ENCODE measurements around the gene BCL11B. TPM values are rescaled to one million over a fixed set of nuclear protein-coding genes. Genes with fewer than 3 reads are reported as not detected.
"Not testable (repeated sequence)": the region's sequence is repeated elsewhere in the genome, so short reads cannot be mapped to it uniquely, and the experiment has no call there.

BCL11B gene
- total RNA-seq, 1 donor from 2014 or later = 11.5 TPM

DNA sequence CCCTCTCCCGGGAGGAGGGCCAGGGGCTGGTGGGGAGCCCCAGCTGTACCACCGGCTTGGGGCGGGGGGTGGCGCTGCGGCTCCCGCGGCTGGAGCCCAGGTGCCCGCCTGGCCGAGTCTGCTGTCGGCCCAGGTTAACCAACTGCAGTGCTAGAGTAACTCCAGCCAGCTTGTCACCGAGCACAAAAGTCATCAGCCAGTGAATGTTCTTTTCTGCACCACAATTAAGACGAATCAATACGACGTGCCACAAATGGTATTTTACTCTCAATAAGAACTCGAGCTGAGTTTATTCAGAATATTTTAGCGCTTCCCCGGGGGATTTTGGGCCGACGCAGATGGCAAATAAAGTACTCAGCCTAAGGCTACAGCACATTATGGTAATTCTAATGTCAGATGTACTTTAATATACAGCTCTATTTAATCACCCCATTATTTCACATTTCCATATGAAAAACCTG, 83.2 kb downstream of the BCL11B start:
- peaks cover 12% of the 10 kb centered on the region for H3K4me1 ChIP-seq
- no peak overlapping the region for H3K4me3 ChIP-seq
- no peak overlapping the region for H3K27ac ChIP-seq
- intact Hi-C loops (cut with DNase I) = no loop called here
- H3K36me3 ChIP-seq = no peaks in the 10 kb centered on the region
- TF ChIP-seq POLR2A (IDR thresholded peaks at IDR 0.05) = no peak
- no peaks in the 10 kb centered on the region for H3K27me3 ChIP-seq
- no peak for DNase-seq (ENCODE audit: extremely low spot score in 2 of 2)
- no peaks in the 10 kb centered on the region for H3K9me3 ChIP-seq

DNA sequence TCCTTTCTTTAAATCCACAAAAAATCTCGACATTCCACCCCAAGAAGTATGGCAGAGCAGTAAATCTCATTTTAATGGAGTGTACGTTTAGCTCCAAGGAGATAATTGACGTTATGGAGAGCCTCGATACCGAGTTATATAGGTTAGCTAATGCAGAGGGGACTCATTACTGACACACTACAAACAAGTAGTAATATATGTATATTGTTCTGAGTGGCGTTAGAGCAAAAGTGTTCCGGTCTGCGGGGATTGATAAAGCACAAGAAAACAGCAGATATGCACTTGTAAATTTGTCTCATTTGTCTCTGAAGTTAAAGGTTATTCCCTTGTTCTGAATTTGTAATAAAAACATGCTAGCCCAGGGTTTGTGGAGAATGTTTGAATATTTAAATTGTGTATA, 84.1 kb downstream of the BCL11B start:
- Histone ChIP-seq H3K4me3 (no peak overlapping the region), H3K4me1 (peaks cover 12% of the 10 kb centered on the region), H3K27me3 (no peaks in the 10 kb centered on the region), H3K27ac (no peak overlapping the region), H3K36me3 (no peaks in the 10 kb centered on the region), H3K9me3 (no peaks in the 10 kb centered on the region)
- TF ChIP-seq POLR2A (IDR thresholded peaks at IDR 0.05) (no peak), CTCF (IDR thresholded peaks at IDR 0.05) (no peak), POLR2AphosphoS5 (IDR thresholded peaks at IDR 0.05; ENCODE audit: insufficient read depth in 1 of 2, low read depth in 1 of 2) (no peak)
- DNase-seq (ENCODE audit: extremely low spot score in 2 of 2) = no peak
- intact Hi-C loops (cut with DNase I) = no loop called here

- Histone ChIP-seq H3K27me3 (no peaks in the 10 kb centered on the region), H3K4me3 (no peak overlapping the region), H3K36me3 (no peaks in the 10 kb centered on the region), H3K9me3 (no peaks in the 10 kb centered on the region), H3K4me1 (peaks cover 12% of the 10 kb centered on the region), H3K27ac (no peak overlapping the region)
- DNase-seq (ENCODE audit: extremely low spot score in 2 of 2) = no peak
- no peak for TF ChIP-seq POLR2A (IDR thresholded peaks at IDR 0.05)
- no peak for TF ChIP-seq POLR2AphosphoS5 (IDR thresholded peaks at IDR 0.05; ENCODE audit: insufficient read depth in 1 of 2, low read depth in 1 of 2)
- TF ChIP-seq CTCF (IDR thresholded peaks at IDR 0.05) = no peak
- intact Hi-C loops (cut with DNase I) = no loop called here
These were observed 84.9 kb downstream of the BCL11B start for GRCh38 chr14:99186956-99187690.

GRCh38 chr14:99186336-99186735, 85.7 kb downstream of the BCL11B start:
- intact Hi-C loops (cut with DNase I) = not testable (repeated sequence)

GRCh38 chr14:99185436-99186068, 86.4 kb downstream of the BCL11B start:
- Histone ChIP-seq H3K4me1 (no peaks in the 10 kb centered on the region), H3K27me3 (no peaks in the 10 kb centered on the region), H3K27ac (no peak overlapping the region), H3K9me3 (no peaks in the 10 kb centered on the region), H3K4me3 (no peak overlapping the region), H3K36me3 (no peaks in the 10 kb centered on the region)
- TF ChIP-seq POLR2A (IDR thresholded peaks at IDR 0.05) = no peak
- no peak for TF ChIP-seq POLR2AphosphoS5 (IDR thresholded peaks at IDR 0.05; ENCODE audit: insufficient read depth in 1 of 2, low read depth in 1 of 2)
- TF ChIP-seq CTCF (IDR thresholded peaks at IDR 0.05) = no peak
- no peak for DNase-seq (ENCODE audit: extremely low spot score in 2 of 2)
- intact Hi-C loops (cut with DNase I) = no loop called here

More at GRCh38 chr14:99186336-99186735, 85.7 kb downstream of the BCL11B start:
- H3K9me3 ChIP-seq; DNase-seq (ENCODE audit: extremely low spot score in 2 of 2); H3K36me3 ChIP-seq; H3K27ac ChIP-seq; H3K4me3 ChIP-seq; H3K27me3 ChIP-seq; H3K4me1 ChIP-seq: not testable (repeated sequence)

- Histone ChIP-seq H3K4me1 (peaks cover 4% of the 10 kb centered on the region), H3K36me3 (no peaks in the 10 kb centered on the region), H3K4me3 (no peak overlapping the region), H3K27me3 (no peaks in the 10 kb centered on the region), H3K9me3 (no peaks in the 10 kb centered on the region), H3K27ac (no peak overlapping the region)
- intact Hi-C loops (cut with DNase I) = no loop called here
- no peak for DNase-seq (ENCODE audit: extremely low spot score in 2 of 2)
- TF ChIP-seq POLR2AphosphoS5 (IDR thresholded peaks at IDR 0.05; ENCODE audit: insufficient read depth in 1 of 2, low read depth in 1 of 2) = no peak
- no peak for TF ChIP-seq POLR2A (IDR thresholded peaks at IDR 0.05)
- TF ChIP-seq CTCF (IDR thresholded peaks at IDR 0.05) = no peak
These were observed 88.3 kb downstream of the BCL11B start for GRCh38 chr14:99183716-99184115.

Measured in vagina (tissue), 2 donors.